GM08714 (cell line): ENCODE data around the gene PTPRN2.
"Not testable (repeated sequence)": the region's sequence is repeated elsewhere in the genome, so short reads cannot be mapped to it uniquely, and the experiment has no call there.

Experiments
- H3K4me3 ChIP-seq: fragments of 200-500 bp; sonication (Bioruptor generic); 2 replicates; pipeline ENCODE4 v1.5.1; 2014; ENCODE audit warnings: mild to moderate bottlenecking, low read length, inconsistent platforms
- ZNF274 ChIP-seq: IDR thresholded peaks from 2 replicates; pipeline ENCODE4 v1.6.1; 2012; ENCODE audit warnings: mild to moderate bottlenecking, low read depth, low read length

Gene PTPRN2

GRCh38 chr7:158386866-158387545, 200.6 kb downstream of the PTPRN2 start:
- no peak overlapping the region for H3K4me3 ChIP-seq
- no peak for TF ChIP-seq ZNF274

GRCh38 chr7:158386355-158386618, 201.3 kb downstream of the PTPRN2 start:
- no peak overlapping the region for H3K4me3 ChIP-seq
- TF ChIP-seq ZNF274 = no peak

GRCh38 chr7:158385496-158386354, 201.9 kb downstream of the PTPRN2 start:
- H3K4me3 ChIP-seq = not testable (repeated sequence)

GRCh38 chr7:158384746-158385145, 202.9 kb downstream of the PTPRN2 start:
- H3K4me3 ChIP-seq = no peak overlapping the region

GRCh38 chr7:158383665-158384064, 204.0 kb downstream of the PTPRN2 start:
- no peak overlapping the region for H3K4me3 ChIP-seq
- TF ChIP-seq ZNF274 = no peak

More at GRCh38 chr7:158384746-158385145, 202.9 kb downstream of the PTPRN2 start:
- no peak for TF ChIP-seq ZNF274

- H3K4me3 ChIP-seq = no peak overlapping the region
- no peak for TF ChIP-seq ZNF274
Measured at GRCh38 chr7:158382363-158383254, 205.0 kb downstream of the PTPRN2 start.

- no peak overlapping the region for H3K4me3 ChIP-seq
- no peak for TF ChIP-seq ZNF274
Measured at GRCh38 chr7:158381956-158382355, 205.7 kb downstream of the PTPRN2 start.

- no peak overlapping the region for H3K4me3 ChIP-seq
- TF ChIP-seq ZNF274 = no peak
Measured at GRCh38 chr7:158378978-158379377, 208.6 kb downstream of the PTPRN2 start.

GRCh38 chr7:158377800-158378623, 209.6 kb downstream of the PTPRN2 start:
- no peak overlapping the region for H3K4me3 ChIP-seq
- no peak for TF ChIP-seq ZNF274

GRCh38 chr7:158376839-158377186, 210.8 kb downstream of the PTPRN2 start:
- H3K4me3 ChIP-seq = not testable (repeated sequence)

- H3K4me3 ChIP-seq = not testable (repeated sequence)
Measured at GRCh38 chr7:158376146-158376838, 211.3 kb downstream of the PTPRN2 start.

- no peak overlapping the region for H3K4me3 ChIP-seq
- TF ChIP-seq ZNF274 = no peak
Measured at GRCh38 chr7:158375034-158375433, 212.6 kb downstream of the PTPRN2 start.

GRCh38 chr7:158374586-158374985, 213.0 kb downstream of the PTPRN2 start:
- H3K4me3 ChIP-seq = no peak overlapping the region
- TF ChIP-seq ZNF274 = no peak
